ENCODE data around the gene CLIP2.

Gene CLIP2

GRCh38 chr7:74306004-74306729 is 17.0 kb downstream of the CLIP2 start:
- ChIA-PET CTCF (interaction anchor here (0.6 kb wide), 1 partner anchor 254 kb away, joined by 3 read pairs; no protein-coding TSS in a partner anchor), POLR2A (no interaction called here)
- TF ChIP-seq YY1 (tag by site-specific recombination; IDR thresholded peaks at IDR 0.05) (no peak), ZNF221 (tag by site-specific recombination; IDR thresholded peaks at IDR 0.05; ENCODE audit: borderline replicate concordance) (no peak), ZNF146 (tag by site-specific recombination; IDR thresholded peaks at IDR 0.05) (no peak), YY2 (tag by site-specific recombination; IDR thresholded peaks at IDR 0.05) (no peak), ZNF433 (tag by site-specific recombination; IDR thresholded peaks at IDR 0.05; ENCODE audit: low read depth) (no peak), ZNF513 (tag by site-specific recombination; IDR thresholded peaks at IDR 0.05) (no peak), ZNF449 (tag by site-specific recombination; IDR thresholded peaks at IDR 0.05) (no peak), BCL11A (tag by site-specific recombination; IDR thresholded peaks at IDR 0.05; ENCODE audit: low read depth) (no peak), ZFP69B (tag by site-specific recombination; IDR thresholded peaks at IDR 0.05) (no peak), ZNF580 (tag by site-specific recombination; IDR thresholded peaks at IDR 0.05) (no peak), ZBTB1 (tag by site-specific recombination; IDR thresholded peaks at IDR 0.05) (no peak), ZNF629 (tag by site-specific recombination; IDR thresholded peaks at IDR 0.05) (no peak), ZBTB11 (tag by site-specific recombination; conservative IDR thresholded peaks at IDR 0.05; ENCODE audit: low read depth) (no peak), ZNF140 (tag by site-specific recombination; IDR thresholded peaks at IDR 0.05) (no peak), BCL6B (tag by site-specific recombination; IDR thresholded peaks at IDR 0.05) (no peak)
- no peak overlapping the region for H3K4me3 ChIP-seq (ENCODE audit: low read depth, low read length)
- no peak overlapping the region for H3K27ac ChIP-seq (ENCODE audit: extremely low read depth, low read depth, low read length)
- H3K4me1 ChIP-seq (ENCODE audit: control insufficient read depth, insufficient read depth, low read length): no peaks in the 10 kb centered on the region
- H3K36me3 ChIP-seq (ENCODE audit: control insufficient read depth in 2 of 2, insufficient read depth in 1 of 2, low read length in 2 of 2): no peaks in the 10 kb centered on the region
- H3K9me3 ChIP-seq (ENCODE audit: control insufficient read depth, insufficient read depth, low read depth, low read length): no peaks in the 10 kb centered on the region

Data from HEK293 (cell line).